ENCODE data around the gene AURKAIP1.

GRCh38 chr1:1356166-1356795 lies 18.7 kb downstream of the AURKAIP1 start:
- TF ChIP-seq CTCF (IDR thresholded peaks at IDR 0.05), result no peak
- TF ChIP-seq POLR2A (IDR thresholded peaks at IDR 0.05), result no peak
- no peak for TF ChIP-seq POLR2AphosphoS5 (IDR thresholded peaks at IDR 0.05)

Measured in stomach (tissue), 4 donors.